Fibroblast of skin of left biceps (primary cell): Measurements from ENCODE around the gene SNRK.

Experiments used
- DNase-seq, 2 experiments: peaks; one replicate each; pipeline ENCODE4 v3.0.0-alpha.2; 2013; ENCODE audit warnings: low read depth in 2 of 2

The SNRK gene

DNA sequence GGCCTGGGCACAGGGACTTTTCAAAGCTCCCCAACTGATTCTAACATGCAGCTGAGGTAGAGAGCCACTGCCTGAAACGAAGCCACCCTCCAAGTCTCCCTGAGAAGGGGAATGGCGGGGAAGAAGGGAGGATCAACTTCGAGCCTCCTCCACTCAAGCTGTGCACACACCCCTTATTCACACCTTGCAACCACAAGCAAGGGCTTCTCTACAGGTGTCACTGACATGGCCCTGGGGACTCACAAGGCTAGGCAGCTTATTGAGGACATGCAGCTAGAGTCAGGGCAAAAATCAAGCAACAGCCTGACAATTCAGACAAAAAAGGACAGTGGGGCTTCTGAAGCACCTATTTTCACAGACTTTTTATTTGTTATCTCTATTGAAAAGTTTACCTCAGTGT lies 85.2 kb downstream of the SNRK start:
- DNase-seq: no peak

DNA sequence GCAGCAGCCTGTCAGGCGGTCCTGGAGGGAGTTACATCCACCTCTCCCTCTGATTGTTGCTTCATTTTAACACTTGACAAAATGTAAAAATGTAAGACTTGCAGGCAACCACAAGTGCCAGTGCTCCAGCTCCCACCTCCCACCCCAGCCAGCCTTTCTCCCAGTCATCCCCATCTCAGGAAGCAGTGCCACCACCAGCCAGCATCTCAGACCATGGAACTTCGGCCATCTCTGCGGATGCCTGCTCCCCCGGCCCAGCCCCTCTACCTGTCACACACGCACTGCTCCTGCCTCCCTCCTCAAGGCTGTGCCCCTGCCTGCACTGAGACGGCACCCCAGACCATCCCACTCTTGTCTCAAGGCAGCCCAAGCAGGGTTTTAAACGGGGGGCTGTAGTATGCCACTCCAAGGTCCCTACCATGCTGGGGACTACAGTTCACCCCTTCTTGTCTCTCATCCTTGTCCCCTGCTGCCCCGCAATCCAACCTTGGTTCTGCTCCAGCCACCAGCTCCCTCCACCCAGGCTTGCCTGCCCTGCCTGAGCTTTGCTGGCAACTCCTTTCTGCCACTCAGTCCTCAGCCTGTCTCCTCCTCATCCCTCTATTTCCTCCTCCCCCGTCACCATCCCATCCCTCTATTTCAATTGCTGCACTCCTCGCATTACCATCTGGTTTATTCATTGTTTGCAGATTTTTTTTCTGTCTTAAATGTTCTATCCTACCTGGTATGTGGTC lies 85.8 kb downstream of the SNRK start:
- no peak for DNase-seq

DNA sequence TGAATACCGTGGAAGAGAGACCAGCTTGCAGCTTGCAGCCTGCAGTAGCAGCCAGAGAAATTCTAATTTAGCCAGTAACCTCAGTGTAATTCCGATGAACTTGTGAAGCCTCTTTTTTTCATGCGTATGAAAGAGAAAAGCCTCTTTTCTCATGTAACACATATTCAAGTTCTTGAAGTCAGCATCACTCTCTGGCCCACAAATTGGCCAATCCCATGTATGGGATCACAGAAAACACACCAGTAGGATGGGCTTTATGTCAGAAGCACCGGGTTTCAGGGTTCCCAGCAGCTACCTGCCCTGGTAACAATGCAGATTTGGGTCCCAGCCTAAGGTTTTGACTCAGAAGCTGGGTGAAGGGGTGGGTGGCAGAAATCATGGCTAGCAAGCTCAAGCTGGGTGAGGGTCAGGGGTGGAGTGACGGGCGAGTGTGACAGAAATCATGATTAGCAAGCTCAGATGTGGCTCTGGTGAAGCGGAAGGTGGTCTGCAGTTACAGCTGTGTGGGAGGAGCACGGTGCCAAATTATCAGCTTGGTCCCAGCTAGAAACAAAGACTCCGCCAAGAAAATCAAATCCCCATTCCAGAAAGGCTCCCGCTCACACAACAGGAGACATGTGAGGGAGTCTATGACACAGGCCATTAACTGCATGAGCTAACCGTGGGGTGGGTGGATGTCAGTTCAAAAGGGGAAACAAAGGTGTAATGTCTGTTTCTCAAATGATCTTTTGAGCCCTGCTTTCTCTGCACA lies 86.6 kb downstream of the SNRK start:
- DNase-seq: no peak

DNA sequence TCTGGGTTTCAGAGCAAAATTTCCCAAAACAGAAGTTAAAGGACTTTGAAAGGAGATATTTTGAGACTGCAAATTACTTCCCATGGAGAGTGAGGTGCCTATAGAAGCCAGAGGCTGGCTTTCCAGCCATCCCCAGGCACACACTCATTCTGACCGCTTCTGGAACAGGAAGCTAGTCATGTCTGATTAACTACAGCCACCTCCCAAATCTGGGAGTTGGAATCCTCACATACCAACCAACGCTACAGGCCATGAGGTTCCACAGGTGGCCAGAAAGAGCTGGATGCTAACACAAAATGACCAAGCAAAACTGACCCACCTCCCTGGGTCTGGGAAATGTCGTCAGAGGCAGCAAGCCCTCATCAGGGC lies 87.2 kb downstream of the SNRK start:
- no peak for DNase-seq

DNA sequence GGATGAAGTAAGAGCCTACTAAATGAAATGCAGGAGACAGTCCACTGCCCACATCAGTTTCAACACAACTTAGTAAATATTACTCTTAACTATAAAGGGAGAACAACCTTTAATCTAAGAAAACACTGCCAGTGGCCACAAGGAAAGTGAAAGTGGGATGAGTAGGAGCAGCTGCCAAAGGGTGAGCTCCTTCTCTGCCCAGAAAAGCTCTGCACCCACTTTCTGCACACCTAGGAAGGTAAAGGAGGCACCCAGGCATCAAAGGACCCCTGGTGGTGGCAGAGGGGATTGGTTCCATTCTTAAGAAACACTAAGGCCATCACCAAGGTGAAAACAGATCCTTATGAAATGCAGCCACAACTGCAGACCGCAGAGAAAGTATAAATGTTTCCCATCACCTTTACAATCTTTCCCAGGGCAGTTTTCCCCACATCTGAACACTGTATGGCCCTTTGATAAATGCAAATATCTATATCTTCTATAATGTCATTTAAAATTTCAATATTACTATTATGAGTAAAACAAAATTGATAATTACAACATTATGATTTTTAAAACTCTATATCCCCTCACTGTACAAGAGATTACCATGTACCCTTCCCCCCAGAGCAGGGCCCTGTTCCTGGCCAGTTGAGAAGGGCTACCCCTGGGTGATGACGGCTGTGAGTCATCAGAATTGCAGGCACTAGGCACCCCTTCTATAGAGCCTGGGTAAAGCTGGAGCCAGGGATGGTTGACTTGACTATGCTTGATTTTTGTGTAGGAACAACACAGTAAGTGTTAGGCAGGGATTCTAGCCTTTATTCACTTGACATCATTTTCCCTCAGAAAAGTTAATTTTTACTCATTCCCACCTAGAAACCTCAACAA lies 92.0 kb downstream of the SNRK start:
- DNase-seq: no peak

DNA sequence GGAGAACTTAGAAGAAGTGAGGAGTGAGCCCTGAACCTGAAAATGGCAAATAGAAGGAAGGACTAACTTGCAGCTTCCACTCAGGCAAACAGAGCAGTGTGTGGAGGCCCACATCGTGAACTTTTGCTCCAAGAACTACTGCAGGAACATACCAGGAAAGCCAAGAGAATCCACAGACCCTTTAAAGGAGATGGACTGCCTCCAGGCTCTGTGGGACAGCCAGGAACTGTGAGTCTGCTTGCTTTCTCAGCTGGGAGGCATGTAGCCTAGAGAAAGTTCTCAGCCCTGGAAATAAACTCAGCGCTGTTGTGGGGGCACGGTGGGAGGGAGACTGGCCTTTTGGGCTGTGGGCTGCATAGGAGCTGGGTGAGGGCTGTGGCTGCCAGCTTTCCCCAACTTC lies 93.0 kb downstream of the SNRK start:
- DNase-seq: peak in 1 of 2 experiments; percentile 10

GRCh38 chr3:43388175-43388574 lies 101.8 kb downstream of the SNRK start:
- DNase-seq: no peak

DNA sequence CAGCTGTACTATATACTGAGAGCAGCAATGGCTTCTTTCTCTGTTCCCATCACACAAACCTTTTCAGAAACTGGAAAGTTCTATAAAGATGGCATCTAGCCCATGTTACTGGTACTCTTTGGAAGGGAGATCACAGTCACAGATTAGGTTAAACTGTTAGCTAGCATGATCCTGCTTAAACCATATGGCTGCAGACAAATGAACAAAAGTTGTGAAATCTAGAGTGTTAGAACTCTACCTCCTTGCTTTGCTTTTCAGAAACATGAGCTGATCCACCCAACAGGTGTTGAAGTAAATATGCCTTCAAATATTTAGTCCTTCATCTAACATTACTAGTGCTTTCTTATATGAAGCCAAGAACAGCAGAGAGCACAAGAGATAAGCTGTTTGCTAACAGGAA lies 102.6 kb downstream of the SNRK start:
- DNase-seq: no peak

GRCh38 chr3:43389388-43390254 lies 103.3 kb downstream of the SNRK start:
- DNase-seq: no peak

- DNase-seq: no peak
Measured at GRCh38 chr3:43390255-43390588, 103.9 kb downstream of the SNRK start.

- no peak for DNase-seq
Measured at GRCh38 chr3:43391621-43392020, 105.3 kb downstream of the SNRK start.

GRCh38 chr3:43394041-43394554 lies 107.8 kb downstream of the SNRK start:
- DNase-seq: no peak

DNA sequence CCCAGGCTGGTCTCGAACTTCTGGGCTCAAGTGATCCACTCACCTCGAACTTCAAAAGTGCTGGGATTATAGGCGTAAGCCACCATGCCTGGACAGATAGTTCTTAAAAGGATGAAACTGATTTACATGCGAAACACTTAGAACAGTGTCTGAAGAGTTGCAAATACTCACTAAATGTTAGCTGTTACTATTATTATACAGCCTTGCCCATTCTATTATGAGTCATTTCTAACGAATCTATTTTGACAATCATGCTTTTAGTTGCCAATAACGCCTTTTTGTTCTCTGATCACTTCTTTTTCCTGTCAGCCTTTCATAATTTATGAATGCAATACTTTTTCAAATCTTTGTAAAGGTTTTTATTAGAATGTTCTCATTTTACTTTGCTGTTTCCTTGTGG lies 112.7 kb downstream of the SNRK start:
- DNase-seq: no peak

DNA sequence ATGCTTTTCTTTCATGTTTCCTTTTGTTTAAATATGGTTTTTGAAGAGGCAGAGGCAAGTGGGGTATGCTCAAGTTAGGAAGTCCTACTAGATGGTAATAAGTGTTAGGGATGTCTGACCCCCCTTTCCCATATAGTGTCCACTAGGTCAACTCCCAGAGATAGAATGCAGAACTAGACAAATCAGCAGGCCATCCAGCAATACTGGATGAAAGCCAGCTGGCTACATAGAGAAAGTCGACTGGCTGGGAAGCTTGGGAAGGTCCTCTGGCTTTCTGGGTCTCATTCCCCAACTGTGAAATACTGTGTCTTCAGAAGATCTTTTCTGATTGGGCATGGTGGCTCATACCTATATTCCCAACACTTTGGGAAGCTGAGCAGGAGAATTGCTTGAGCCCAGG lies 113.8 kb downstream of the SNRK start:
- DNase-seq: no peak
